Naive thymus-derived CD4-positive, alpha-beta T cell (primary cell): ENCODE measurements around the gene FBLN5. TPM values are rescaled to one million over a fixed set of nuclear protein-coding genes. Genes with fewer than 3 reads are reported as not detected.

Experiments
- ATAC-seq: fragments of 150-1000 bp; cut with Tn5 transposase; 2 replicates; pipeline ENCODE4 v1.10.0; 2021; ENCODE audit warnings: mild to moderate bottlenecking, moderate library complexity
- CTCF ChIA-PET: fragments of 350-600 bp; sonication (Branson Sonifier 250); formaldehyde crosslinking; loops from one replicate; lab custom pipeline; 2021; ENCODE audit warnings: antibody characterized with exemption; lab: Charles Lee
- POLR2A ChIA-PET: fragments of 350-600 bp; sonication (Branson Sonifier 250); formaldehyde crosslinking; loops from one replicate; lab custom pipeline; 2021; ENCODE audit warnings: antibody characterized with exemption, inconsistent platforms; lab: Charles Lee
- DNase-seq, 9 donors: peaks; one replicate each; pipeline versions ENCODE4 v3.0.0 to v3.0.0-alpha.2; 2020 to 2022; ENCODE audit warnings: mixed read lengths in 1 of 9
- H3K27ac ChIP-seq: one replicate; pipeline ENCODE4 v1.7.0; 2013; ENCODE audit warnings: mild to moderate bottlenecking, low read depth, low read length, moderate library complexity
- H3K27me3 ChIP-seq, 2 donors: one replicate each; pipeline ENCODE4 v1.7.0; 2013; ENCODE audit warnings: low read length in 2 of 2, mild to moderate bottlenecking in 2 of 2, moderate library complexity in 2 of 2; ENCODE audit not compliant: control insufficient read depth in 2 of 2, insufficient read depth in 2 of 2
- H3K36me3 ChIP-seq, 3 experiments: 1 replicate in 2 of 3; 2 replicates in 1 of 3; pipeline ENCODE4 v1.7.0; 2013; ENCODE audit warnings: low read length in 3 of 3, mild to moderate bottlenecking in 3 of 3, moderate library complexity in 1 of 3; ENCODE audit not compliant: insufficient read depth in 3 of 3, control insufficient read depth in 2 of 3
- H3K4me1 ChIP-seq, 2 donors: one replicate each; pipeline ENCODE4 v1.7.0; 2013; ENCODE audit warnings: low read length in 2 of 2, mild to moderate bottlenecking in 2 of 2, moderate library complexity in 1 of 2; ENCODE audit not compliant: control insufficient read depth in 2 of 2, insufficient read depth in 2 of 2
- H3K4me3 ChIP-seq: 2 replicates; pipeline ENCODE4 v1.7.0; 2013; ENCODE audit warnings: mild to moderate bottlenecking, low read length
- H3K9me3 ChIP-seq, 3 experiments: 1 replicate in 2 of 3; 2 replicates in 1 of 3; pipeline ENCODE4 v1.7.0; 2013; ENCODE audit warnings: low read length in 3 of 3; ENCODE audit not compliant: control insufficient read depth in 2 of 3
- H3K27ac Mint-ChIP-seq, 9 donors: one replicate each; pipeline ENCODE4 v1.8.0; 2020 to 2022; ENCODE audit warnings: mixed read lengths in 9 of 9, mild to moderate bottlenecking in 8 of 9, moderate library complexity in 5 of 9, inconsistent platforms in 2 of 9
- H3K27me3 Mint-ChIP-seq, 5 donors: one replicate each; pipeline ENCODE4 v1.8.0; 2021 to 2022; ENCODE audit warnings: mixed read lengths in 5 of 5, mild to moderate bottlenecking in 1 of 5
- H3K36me3 Mint-ChIP-seq, 5 donors: one replicate each; pipeline ENCODE4 v1.8.0; 2020 to 2022; ENCODE audit warnings: mixed read lengths in 5 of 5, mild to moderate bottlenecking in 3 of 5, inconsistent platforms in 1 of 5
- H3K4me1 Mint-ChIP-seq, 7 donors: one replicate each; pipeline ENCODE4 v1.8.0; 2020 to 2022; ENCODE audit warnings: mixed read lengths in 7 of 7, mild to moderate bottlenecking in 3 of 7, inconsistent platforms in 1 of 7
- H3K4me3 Mint-ChIP-seq, 10 donors: one replicate each; pipeline ENCODE4 v1.8.0; 2020 to 2022; ENCODE audit warnings: mild to moderate bottlenecking in 10 of 10, mixed read lengths in 10 of 10, moderate library complexity in 6 of 10, inconsistent platforms in 2 of 10
- H3K9me3 Mint-ChIP-seq, 11 donors: one replicate each; pipeline ENCODE4 v1.8.0; 2020 to 2022; ENCODE audit warnings: mixed read lengths in 11 of 11, mild to moderate bottlenecking in 4 of 11, inconsistent platforms in 1 of 11, moderate library complexity in 1 of 11
- intact Hi-C, 2 donors: fragments of 100-400 bp; cut with micrococcal nuclease; formaldehyde crosslinking; loops; one replicate each; pipeline ENCODE4 v1.15.1; 2023
- polyA plus RNA-seq, 2 donors: library from polyadenylated mRNA; unstranded; fragments of 300-500 nt; fragmentation: Illumina TruSeq; gene quantifications; one replicate each; pipeline ENCODE4 v1.2.3, GENCODE V29; 2021
- total RNA-seq, 6 experiments: library from RNA in 5 of 6; stranded (reverse) in 5 of 6; gene quantifications; 1 replicate in 5 of 6; 2 replicates in 1 of 6; pipeline ENCODE4 v1.2.3 and lab custom pipeline; 2021 to 2026

The FBLN5 gene
- total and polyA plus RNA-seq, 7 experiments from 2014 or later, result 2.9 to 53.3 (median 10.7) TPM

DNA sequence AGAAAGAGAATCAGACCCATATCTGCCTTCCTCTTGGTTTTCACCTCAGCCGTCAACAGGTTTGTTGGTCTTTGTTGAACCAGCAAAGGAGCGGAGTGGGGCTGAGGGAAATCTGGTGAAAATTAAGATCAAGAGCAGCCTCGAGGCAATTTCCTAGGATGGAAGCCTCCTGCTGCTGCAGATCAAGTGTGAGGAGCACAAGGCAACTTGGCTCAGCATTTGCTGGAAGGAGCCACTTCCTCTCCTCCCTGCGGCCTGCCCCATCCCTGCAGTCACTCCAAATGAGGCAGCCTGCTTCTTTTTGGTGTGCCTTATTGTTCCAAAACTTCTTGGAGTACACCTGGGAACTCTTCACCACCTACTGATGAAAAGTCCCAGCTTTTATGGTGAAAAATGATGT, 85.1 kb downstream of the FBLN5 start:
- Histone ChIP-seq H3K4me1 (peaks cover 60 to 69% of the 10 kb centered on the region in 2 donors), H3K4me3 (peak overlapping the region; percentile 88), H3K36me3 (peaks cover 3 to 22% (median 21%) of the 10 kb centered on the region in 3 experiments), H3K27me3 (no peaks in the 10 kb centered on the region), H3K9me3 (no peaks in the 10 kb centered on the region), H3K27ac (peak overlapping the region; percentile 91)
- Mint-ChIP-seq H3K4me1 (peaks cover 60 to 84% (median 70%) of the 10 kb centered on the region in 7 donors), H3K27ac (peak overlapping the region; percentile 85 to 100 (median 96)), H3K9me3 (peaks cover 0 to 2% (median 0%) of the 10 kb centered on the region in 11 donors), H3K4me3 (peak overlapping the region; percentile 83 to 96 (median 90)), H3K36me3 (peaks cover 17 to 69% (median 56%) of the 10 kb centered on the region in 5 donors), H3K27me3 (no peaks in the 10 kb centered on the region)
- no peak for DNase-seq
- intact Hi-C loops, result loop anchor here (1.0 to 10.0 kb wide), 2 partner anchors 9 to 538 kb away; no protein-coding TSS in a partner anchor
- ATAC-seq, result no peak
- CTCF ChIA-PET, result interaction anchor here (1.2 to 1.9 kb wide), 3 partner anchors 27 to 49 kb away, joined by 5 to 9 read pairs (median 6); no protein-coding TSS in a partner anchor
- POLR2A ChIA-PET, result interaction anchor here (0.9 to 13.7 kb wide), 9 partner anchors 7 to 361 kb away, joined by 3 to 245 read pairs (median 9); no protein-coding TSS in a partner anchor

- Mint-ChIP-seq H3K27ac (peak overlapping the region; percentile 82 to 100 (median 94)), H3K27me3 (no peaks in the 10 kb centered on the region), H3K4me1 (peaks cover 65 to 89% (median 77%) of the 10 kb centered on the region in 7 donors), H3K36me3 (peaks cover 19 to 70% (median 55%) of the 10 kb centered on the region in 5 donors), H3K4me3 (peak overlapping the region; percentile 79 to 92 (median 84)), H3K9me3 (peaks cover 0 to 2% (median 0%) of the 10 kb centered on the region in 11 donors)
- peaks cover 12 to 34% (median 23%) of the 10 kb centered on the region in 3 experiments for H3K36me3 ChIP-seq
- intact Hi-C loops, result loop anchor here (1.0 to 10.0 kb wide), 2 partner anchors 21 to 536 kb away; no protein-coding TSS in a partner anchor
- ChIA-PET POLR2A (interaction anchor here (0.7 to 13.7 kb wide), 11 partner anchors 9 to 150 kb away, joined by 3 to 245 read pairs (median 4); no protein-coding TSS in a partner anchor), CTCF (interaction anchor here (0.9 to 2.3 kb wide), 5 partner anchors 18 to 211 kb away, joined by 3 to 6 read pairs (median 4); no protein-coding TSS in a partner anchor)
- peaks cover 73 to 75% of the 10 kb centered on the region in 2 donors for H3K4me1 ChIP-seq
- peak overlapping the region; percentile 78 for H3K27ac ChIP-seq
- no peaks in the 10 kb centered on the region for H3K27me3 ChIP-seq
- no peaks in the 10 kb centered on the region for H3K9me3 ChIP-seq
- H3K4me3 ChIP-seq, result peak overlapping the region; percentile 6
- DNase-seq (peak in 6 of 9 donors; percentile 29 to 51 (median 40)), ATAC-seq (peak; percentile 59)
These were observed 86.4 kb downstream of the FBLN5 start for GRCh38 chr14:91861091-91861490.

- ATAC-seq, result no peak
- no peaks in the 10 kb centered on the region for H3K27me3 Mint-ChIP-seq
- peak overlapping the region; percentile 64 to 92 (median 84) for H3K4me3 Mint-ChIP-seq
- POLR2A ChIA-PET, result interaction anchor here (0.6 to 13.7 kb wide), 10 partner anchors 8 to 730 kb away, joined by 3 to 245 read pairs (median 6); partner anchors contain the start of gene TC2N
- Histone ChIP-seq H3K36me3 (peaks cover 12 to 41% (median 23%) of the 10 kb centered on the region in 3 experiments), H3K27ac (peak overlapping the region; percentile 78), H3K4me3 (no peak overlapping the region), H3K27me3 (no peaks in the 10 kb centered on the region), H3K9me3 (no peaks in the 10 kb centered on the region), H3K4me1 (peaks cover 82% of the 10 kb centered on the region in 2 donors)
- H3K4me1 Mint-ChIP-seq, result peaks cover 73 to 94% (median 86%) of the 10 kb centered on the region in 7 donors
- peak overlapping the region; percentile 71 to 100 (median 93) for H3K27ac Mint-ChIP-seq
- CTCF ChIA-PET, result interaction anchor here (0.8 to 2.3 kb wide), 3 partner anchors 12 to 39 kb away, joined by 5 to 6 read pairs (median 5); no protein-coding TSS in a partner anchor
- H3K36me3 Mint-ChIP-seq, result peaks cover 27 to 78% (median 61%) of the 10 kb centered on the region in 5 donors
- intact Hi-C loops, result loop anchor here in 1 of 2 donors (10.0 kb wide), 1 partner anchor 535 kb away; no protein-coding TSS in a partner anchor
- no peaks in the 10 kb centered on the region for H3K9me3 Mint-ChIP-seq
- no peak for DNase-seq
These were observed 87.3 kb downstream of the FBLN5 start for GRCh38 chr14:91860238-91860637.

DNA sequence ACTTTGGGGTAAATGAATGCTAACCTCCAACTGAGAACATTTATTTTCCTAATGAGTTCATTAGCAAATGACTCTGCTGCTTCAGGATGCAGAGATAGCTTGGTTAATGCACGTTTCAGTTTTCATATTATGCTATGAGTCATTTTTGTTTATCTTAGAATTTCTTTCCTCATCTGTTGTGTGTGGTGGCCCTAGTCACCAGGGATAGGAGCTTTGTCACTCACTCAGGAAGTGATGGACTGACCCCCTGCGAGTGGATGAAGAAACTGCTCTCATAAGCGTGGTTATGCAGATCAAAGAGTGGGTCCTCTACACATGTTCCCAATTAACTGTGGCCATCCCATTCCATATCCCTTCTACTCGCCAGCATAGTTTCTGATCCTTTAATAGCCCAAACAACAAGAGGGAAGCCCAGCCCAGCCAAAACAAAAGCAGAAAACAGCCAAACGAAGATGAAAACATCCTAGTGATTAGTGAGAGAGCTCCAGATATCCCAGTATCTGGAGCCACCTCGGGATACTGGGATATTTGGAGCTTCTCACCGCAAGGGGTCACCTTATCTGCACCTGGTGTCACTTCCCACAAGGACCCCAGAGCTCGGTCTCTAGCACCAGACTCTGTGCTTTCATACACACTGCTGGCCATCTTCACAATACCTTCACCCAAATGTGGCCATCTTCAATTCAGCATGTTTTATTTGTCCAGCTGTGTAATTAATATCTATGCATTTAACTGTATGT, 88.8 kb downstream of the FBLN5 start:
- ChIA-PET POLR2A (interaction anchor here (0.5 to 13.7 kb wide), 11 partner anchors 8 to 470 kb away, joined by 3 to 245 read pairs (median 6); partner anchors contain the start of gene TC2N), CTCF (interaction anchor here (1.9 to 2.6 kb wide), 2 partner anchors 9 to 14 kb away, joined by 6 to 7 read pairs; partner anchors contain the start of gene TC2N)
- Mint-ChIP-seq H3K4me1 (peaks cover 77 to 99% (median 96%) of the 10 kb centered on the region in 7 donors), H3K36me3 (peaks cover 32 to 80% (median 66%) of the 10 kb centered on the region in 5 donors), H3K27me3 (no peaks in the 10 kb centered on the region), H3K4me3 (peak overlapping the region; percentile 34 to 92 (median 50)), H3K27ac (peak overlapping the region; percentile 51 to 100 (median 88)), H3K9me3 (no peaks in the 10 kb centered on the region)
- no peak for DNase-seq
- peak; percentile 63 for ATAC-seq
- Histone ChIP-seq H3K4me3 (no peak overlapping the region), H3K9me3 (no peaks in the 10 kb centered on the region), H3K27ac (peak overlapping the region; percentile 34), H3K36me3 (peaks cover 12 to 49% (median 27%) of the 10 kb centered on the region in 3 experiments), H3K4me1 (peaks cover 86% of the 10 kb centered on the region in 2 donors), H3K27me3 (no peaks in the 10 kb centered on the region)
- intact Hi-C loops, result loop anchor here (1.0 to 2.0 kb wide), 2 partner anchors 9 to 14 kb away; partner anchors contain the start of gene TC2N (in 1 of the 2)

DNA sequence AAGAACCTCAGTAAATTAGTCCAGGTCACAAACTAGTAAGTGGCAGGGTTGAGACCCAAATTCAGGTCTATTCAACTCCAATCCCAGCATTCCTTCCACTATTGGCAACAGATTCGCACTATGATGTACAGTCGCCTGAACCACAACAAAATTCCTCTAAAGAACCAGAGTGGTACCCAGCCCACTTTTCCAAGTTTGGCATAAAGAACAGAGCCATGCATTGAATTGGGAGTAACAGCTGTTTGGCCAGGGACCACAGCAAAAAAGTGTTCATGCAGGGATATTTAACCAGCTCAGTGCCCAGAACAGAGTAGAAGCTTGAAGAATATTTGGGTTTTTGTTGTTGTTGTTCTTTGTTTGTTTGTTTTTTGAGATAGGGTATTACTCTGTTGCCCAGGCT, 89.9 kb downstream of the FBLN5 start:
- no peaks in the 10 kb centered on the region for H3K9me3 ChIP-seq
- intact Hi-C loops, result loop anchor here (1.0 to 2.0 kb wide), 2 partner anchors 10 to 15 kb away; partner anchors contain the start of gene TC2N (in 1 of the 2)
- no peak overlapping the region for H3K4me3 ChIP-seq
- H3K36me3 ChIP-seq, result peaks cover 12 to 53% (median 29%) of the 10 kb centered on the region in 3 experiments
- H3K4me1 ChIP-seq, result peaks cover 76 to 83% of the 10 kb centered on the region in 2 donors
- POLR2A ChIA-PET, result interaction anchor here (0.6 to 13.7 kb wide), 6 partner anchors 11 to 743 kb away, joined by 3 to 245 read pairs (median 31); partner anchors contain the start of gene TC2N
- H3K4me3 Mint-ChIP-seq, result peak overlapping the region in 6 of 10 donors; percentile 12 to 92 (median 49)
- H3K27ac ChIP-seq, result no peak overlapping the region
- peaks cover 71 to 99% (median 96%) of the 10 kb centered on the region in 7 donors for H3K4me1 Mint-ChIP-seq
- H3K36me3 Mint-ChIP-seq, result peaks cover 32 to 81% (median 62%) of the 10 kb centered on the region in 5 donors
- H3K9me3 Mint-ChIP-seq, result no peaks in the 10 kb centered on the region
- no peaks in the 10 kb centered on the region for H3K27me3 Mint-ChIP-seq
- DNase-seq (no peak), ATAC-seq (no peak)
- H3K27ac Mint-ChIP-seq, result peak overlapping the region in 6 of 9 donors; percentile 45 to 100 (median 90)
- CTCF ChIA-PET, result interaction anchor here (2.6 kb wide), 1 partner anchor 10 kb away, joined by 7 read pairs; the partner anchor contains the start of gene TC2N
- H3K27me3 ChIP-seq, result no peaks in the 10 kb centered on the region
